Measurements from ENCODE around the gene CFAP69.
"Not testable (repeated sequence)": the region's sequence is repeated elsewhere in the genome, so short reads cannot be mapped to it uniquely, and the experiment has no call there.

The CFAP69 gene

DNA sequence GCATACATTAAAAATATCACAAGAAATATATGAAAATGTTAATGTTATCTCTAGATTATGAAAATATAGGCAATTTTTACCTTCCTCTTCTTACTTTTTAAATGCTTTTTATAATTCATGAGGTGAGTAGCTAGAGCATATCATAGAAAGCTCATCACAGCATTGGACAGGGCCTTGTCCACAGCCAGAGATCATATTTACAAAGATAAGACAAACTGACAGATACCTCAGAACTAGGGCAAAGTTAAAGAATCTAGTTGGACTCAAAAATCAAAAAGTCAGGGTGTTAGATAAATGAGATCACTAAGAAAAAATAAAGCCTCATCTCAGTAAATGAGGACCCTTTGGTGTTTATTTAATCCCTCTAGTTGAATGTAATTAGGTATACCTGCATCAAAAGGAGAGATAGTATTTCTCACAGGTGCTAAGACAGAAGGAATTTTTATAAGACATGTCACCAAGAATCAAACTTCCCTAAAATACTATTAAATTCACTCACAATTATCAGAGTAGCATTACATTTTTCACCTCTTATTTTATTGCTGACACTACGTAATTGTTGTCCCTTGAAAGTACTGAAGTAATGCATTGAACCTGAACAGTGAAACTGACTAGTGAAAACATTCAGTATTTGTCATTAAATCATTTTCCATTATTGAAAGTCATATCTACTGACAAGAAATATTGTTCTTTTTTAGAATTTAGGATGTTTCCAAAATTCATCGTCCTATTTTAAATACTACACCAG is 25.6 kb downstream of the CFAP69 start:
- no peak for DNase-seq (ENCODE audit: low read depth)

DNA sequence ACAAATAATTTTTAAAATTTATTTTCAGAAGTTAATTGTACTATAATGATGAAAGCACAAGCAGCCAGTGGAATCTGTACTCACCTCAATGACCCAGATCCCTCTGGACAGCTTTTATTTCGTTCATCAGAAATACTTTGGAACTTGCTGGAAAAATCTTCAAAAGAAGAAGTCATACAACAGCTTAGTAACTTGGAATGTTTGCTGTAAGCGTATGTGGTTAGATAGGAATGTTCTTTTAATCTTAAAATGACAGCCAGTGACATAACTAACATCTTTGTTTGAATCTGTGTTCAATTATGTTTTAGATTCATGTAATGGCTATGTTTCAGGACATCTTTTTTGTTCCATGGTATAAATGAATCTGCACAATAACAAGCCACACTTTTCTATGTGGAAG is 26.8 kb downstream of the CFAP69 start:
- no peak for DNase-seq (ENCODE audit: low read depth)

DNA sequence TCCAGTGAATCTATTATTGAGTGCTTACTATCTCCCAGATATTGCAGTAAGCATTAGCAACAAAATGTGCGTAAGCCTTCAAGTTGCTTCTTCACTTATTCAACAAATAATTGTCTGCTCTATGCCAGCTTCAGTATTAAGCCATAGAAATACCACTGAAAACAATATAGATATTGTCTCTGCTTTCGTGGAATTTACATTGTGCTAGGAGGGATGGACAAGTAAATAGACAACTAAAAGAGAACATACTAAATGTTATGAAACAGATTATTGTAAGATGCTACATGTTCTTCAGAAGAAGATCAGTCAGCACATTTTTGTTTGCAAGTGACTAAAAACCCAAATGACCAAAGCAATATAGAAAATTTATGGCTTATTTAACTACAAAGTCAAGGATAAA is 27.3 kb downstream of the CFAP69 start:
- DNase-seq (ENCODE audit: low read depth), result no peak

DNA sequence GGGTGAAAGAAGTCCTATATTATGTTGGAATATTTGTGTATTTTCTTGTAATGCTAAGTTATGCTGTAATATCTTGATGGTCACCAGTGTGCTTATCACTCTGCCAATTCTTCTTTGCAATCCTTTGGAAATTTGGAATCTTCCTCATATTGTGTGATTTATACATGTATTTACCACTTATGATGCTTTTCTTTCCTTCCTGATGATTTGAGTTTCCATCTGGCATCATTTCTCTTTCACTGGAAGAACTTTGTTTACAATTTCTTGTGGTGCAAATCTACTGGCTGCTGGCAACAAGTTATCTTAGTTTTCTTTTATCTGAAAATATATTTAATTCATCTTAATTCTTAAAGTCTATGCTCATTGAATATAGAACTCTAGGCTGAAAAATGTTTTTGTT is 29.2 kb downstream of the CFAP69 start:
- DNase-seq (ENCODE audit: low read depth), result no peak

DNA sequence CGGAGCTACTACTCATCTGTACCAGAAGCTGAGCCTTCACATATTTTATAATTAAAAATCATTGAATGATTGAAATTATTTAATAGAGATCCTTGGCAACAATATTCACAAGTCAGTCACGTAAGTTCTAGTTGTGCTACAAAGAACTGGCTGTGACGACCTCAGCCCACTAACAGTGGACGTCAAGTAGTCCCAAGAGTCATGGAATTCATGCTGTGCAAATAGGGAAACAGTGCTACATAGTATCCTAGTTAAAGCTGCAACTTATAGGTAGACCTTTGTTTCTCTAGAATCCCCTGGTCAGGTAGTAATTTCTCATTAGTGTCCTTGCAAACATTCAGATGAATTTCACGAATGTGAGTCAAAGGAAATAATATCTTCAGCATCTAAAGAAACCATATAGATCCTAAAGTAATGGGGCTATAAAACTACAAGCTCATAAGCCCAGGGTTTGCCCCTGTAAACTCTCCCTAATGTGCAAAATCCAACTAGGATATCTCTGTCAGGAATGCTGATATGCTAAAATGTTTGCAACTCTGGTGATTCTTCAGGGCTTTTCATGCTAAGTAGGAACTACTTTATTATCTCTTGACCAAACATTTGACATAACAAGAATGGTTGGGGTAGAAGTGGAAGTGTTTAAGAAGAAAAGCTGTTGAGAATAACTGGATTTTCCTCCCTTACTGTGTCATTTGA is 31.2 kb downstream of the CFAP69 start:
- DNase-seq (ENCODE audit: low read depth), result no peak

DNA sequence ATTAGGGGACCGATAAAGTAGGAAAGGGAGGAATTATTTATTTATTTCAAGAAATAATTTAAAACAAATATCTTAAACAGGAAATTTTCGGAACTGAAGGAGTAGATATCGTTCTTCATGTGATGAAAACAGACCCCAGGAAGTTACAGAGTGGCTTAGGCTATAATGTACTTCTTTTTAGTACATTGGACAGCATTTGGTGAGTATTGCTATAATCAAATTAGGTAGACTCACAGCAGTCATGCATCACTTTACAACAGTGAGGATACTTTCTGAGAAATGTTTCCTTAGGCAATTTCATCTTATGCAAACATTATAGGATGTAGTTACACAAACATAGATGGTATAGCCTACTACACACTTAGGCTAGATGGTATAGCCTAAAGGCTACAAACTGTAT is 43.2 kb downstream of the CFAP69 start:
- DNase-seq (ENCODE audit: low read depth), result no peak

DNA sequence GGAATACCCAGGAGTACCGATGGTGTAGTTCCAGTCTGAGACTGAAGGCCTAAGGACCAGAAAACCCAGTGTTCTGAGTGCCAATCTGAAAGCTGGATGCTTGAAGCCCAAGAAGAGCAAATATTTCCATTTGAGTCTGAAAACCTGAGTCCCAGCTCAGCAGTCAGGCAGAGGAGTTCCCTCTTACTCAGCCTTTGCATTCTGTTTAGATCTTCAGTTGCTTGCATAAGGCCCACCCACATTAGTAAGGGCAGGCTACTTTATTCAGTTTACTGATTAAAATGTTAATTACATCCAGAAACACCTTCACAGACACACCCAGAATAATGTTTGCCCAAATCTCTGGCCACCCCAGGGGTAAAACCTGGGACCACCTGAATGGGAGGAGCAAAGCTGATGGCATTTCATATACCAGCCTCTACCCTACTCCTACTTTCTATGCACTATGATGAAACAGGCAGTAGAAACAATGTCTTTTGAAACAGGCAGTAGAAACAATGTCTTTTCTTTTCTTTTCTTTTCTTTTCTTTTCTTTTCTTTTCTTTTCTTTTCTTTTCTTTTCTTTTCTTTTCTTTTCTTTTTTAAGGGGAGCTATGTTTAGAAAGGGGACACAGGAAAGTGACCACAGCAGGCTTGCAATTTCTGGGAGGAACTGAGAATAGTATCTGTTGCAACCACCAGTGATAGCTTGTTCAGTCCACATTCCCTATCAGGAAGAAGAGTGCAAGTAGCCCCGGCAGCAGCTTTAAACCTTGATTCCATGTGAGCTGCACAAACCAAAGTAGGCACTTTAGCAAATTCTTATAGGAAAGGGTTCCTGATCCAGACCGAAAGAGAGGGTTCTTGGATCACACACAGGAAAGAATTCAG is 45.5 kb downstream of the CFAP69 start:
- no peak for DNase-seq (ENCODE audit: low read depth)

DNA sequence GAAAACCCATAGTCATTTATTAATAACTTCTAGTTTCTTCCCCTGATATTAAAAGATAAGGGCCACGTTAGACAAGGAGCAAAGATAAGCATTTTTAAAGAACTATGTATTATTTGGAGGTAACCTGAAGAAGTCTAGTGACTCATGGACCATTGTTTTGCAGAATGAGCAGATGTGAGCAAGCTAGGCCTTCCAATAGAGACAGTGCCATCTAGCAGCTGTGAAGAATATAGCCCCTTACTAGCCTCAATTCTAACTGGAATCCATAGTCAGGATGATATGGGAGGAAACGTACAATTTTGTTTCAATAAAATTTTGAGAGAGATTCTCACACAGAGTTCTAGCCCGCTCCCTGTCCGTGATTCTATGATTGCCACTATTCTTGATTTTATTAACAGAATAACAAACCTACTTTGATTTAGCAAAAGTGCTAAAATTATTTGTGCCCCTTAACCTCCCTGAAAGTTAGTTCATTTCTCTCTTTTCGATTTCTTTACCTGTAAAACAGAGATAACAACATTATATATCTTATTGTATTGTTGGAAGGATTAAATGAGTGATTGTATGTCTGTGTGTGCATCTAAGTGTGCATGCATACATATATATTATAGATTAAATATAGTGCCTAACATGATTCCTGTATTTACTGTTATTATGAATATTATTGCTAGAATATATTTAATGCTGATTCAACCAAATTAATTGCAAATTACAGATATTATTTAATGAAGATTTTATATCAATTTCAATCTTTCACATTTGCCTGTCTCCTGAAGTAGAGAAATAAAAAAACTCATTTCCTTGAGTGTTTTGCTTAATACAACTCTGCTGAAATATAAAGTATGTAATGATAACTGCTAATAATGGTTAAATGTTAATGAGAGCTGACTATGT is 53.4 kb downstream of the CFAP69 start:
- DNase-seq (ENCODE audit: low read depth), result no peak

DNA sequence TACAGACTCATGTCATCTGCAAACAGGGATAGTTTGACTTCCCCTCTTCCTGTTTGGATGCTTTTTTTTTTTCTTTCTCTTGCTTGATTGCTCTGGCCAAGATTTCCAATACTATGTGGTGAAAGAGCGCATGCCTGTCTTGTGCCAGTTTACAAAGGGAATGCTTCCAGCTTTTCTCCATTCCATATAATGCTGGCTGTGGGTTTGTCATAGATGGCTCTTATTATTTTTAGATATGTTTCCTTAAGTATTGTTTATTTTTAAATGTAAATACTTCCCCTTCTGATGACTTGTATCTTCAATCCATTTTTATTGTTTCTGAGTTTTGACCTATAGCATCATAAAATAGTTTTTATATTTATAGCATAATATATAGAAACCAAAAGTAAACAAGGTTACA is 58.3 kb downstream of the CFAP69 start:
- DNase-seq (ENCODE audit: low read depth), result no peak

DNA sequence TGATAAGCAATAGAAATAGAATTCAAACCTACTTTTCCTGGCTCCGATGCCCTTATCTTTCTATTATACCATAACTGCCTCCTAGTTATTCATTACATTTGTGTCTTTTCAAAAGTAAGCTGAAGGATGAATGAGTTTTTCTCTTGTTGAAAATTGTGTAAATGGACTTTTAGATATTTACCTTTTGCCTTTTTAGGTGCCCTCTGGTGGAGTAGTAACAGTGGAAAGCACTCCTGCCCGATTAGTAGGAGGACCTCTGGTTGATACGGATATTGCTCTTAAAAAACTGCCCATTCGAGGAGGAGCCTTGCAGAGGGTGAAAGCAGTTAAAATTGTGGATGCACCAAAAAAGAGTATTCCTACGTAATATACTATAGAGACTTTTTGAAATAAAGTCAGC is 64.9 kb downstream of the CFAP69 start:
- no peak for DNase-seq (ENCODE audit: low read depth)

DNA sequence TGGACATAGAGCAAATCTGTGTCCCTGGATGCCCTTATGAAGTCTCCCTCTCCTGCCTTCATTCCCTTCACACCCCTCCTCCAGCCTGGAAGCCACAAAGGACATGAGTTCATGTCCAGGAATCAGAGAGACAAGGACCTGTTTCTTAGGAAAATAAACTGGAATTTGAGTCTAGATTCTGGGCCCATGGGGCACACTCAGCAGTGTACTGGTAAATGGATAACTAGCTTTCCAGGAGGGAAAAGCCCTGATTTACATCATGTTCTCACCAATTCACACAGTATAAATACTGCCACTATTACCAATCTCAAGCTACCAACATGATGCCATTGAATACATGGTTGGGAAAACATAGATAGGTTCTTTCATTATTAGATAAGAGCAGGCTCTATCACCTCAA is 66.2 kb downstream of the CFAP69 start:
- no peak for DNase-seq (ENCODE audit: low read depth)

DNA sequence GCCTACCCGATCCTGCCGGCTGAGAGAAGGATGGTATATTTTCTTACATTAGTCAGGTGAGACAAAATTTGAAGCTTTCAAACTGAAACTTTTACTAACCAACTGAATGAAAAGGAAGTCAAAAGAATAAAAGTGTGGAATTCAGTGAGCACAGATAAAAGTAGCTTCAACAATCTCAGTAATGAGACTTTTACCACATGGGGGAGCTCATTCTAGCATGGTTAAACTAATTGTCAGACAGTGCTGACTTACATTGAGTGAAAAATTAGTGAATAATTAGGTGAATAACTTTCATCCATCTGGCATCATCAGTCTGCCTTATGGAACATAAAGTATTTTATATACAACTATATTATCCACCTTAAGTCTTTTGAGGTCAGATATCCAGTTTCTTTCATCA is 67.8 kb downstream of the CFAP69 start:
- no peak for DNase-seq (ENCODE audit: low read depth)

DNA sequence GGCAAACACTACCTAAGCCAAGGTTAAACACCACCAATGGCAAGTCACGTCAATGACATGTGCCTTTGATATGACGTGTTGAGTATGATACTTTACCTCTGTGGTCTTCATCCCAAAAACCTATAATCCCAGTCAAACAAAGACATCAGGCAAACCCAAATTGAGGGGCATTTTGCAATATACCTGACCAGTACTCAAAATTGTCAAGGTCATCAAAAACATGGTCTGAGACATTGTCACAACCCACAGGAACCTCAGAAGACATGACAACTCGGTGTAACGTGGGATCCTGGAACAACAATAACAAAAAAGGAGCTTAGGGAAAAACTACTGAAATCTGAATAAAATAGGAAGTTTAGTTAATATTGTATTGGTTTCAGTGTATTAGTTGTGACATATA is 68.9 kb downstream of the CFAP69 start:
- DNase-seq (ENCODE audit: low read depth), result no peak

DNA sequence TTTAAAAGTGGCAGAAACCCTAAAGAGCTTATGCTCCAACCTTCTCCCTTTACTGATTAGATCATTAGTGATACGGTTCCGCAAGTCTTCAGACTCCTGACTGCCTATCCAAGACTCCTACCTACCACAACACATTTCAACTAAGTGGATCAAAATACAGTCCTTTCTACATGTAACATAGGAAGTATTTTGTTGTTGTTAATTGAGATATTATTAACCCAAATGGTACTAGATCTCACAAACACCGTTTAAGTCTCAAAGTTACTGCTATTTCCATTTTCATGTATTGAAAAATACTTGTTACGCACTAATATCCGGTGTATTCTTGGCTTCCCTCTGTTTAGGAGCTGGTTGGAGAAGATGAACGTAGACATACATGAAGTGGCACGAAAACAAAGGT is 75.0 kb downstream of the CFAP69 start:
- DNase-seq (ENCODE audit: low read depth), result no peak

DNA sequence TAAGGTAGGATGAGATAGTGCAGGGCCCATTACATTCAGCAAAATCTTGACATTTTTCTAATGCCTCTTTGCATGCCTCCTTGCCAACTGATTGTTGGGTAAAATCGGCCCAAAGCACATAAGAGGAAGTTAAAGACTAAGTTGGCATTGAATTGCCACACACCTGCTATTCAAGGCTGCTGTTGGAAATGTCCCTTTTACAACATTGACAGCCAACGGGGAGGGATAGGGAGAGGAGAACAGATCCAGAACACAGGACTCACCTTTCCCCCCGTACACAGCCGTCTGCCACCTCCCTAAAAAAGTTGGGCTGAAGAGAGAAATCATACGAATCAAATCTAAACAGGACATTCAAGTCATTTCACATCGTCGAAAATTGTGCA is 75.4 kb downstream of the CFAP69 start:
- DNase-seq (ENCODE audit: low read depth), result no peak

DNA sequence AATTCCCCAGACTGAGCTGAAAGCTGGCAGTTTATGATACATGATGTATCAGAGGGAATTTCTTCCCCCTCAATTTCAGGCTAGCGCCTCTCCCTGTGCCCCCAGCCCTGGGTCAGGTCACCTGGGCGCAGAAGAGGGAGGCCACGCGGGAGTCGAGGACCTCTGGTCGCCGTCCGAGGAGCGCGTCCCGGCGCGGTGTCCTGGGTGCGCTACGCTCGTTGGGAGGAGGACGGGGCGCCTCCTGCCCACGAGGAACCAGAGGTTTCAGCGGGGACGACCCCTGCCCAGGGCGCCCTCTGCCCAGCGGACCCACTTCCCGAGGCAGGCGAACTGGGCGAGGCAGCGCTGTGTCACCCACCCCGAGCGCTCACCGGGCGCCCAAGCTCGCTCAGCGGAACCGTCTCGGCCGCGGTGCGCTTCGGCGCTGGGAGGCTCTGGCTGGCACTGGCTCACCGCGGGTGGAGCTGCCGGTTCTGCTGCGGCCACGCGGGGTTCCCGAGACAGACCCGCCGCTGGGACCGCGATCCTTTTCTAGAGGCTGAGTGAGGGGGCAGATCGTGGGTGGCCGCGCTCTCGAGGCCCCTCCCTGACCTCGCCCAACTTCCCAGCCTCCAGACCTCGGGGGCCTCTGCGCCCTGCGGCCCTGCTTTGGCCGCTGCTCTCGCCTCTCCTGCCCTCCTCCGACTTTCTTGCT is 76.0 kb downstream of the CFAP69 start, which contains the start of gene FAM237B:
Gene FAM237B (minus strand): TSS at position 504 of the 694 bp plus-strand sequence. CDS start 1,556 bp downstream, outside the sequence.
- DNase-seq (ENCODE audit: low read depth), result no peak

DNA sequence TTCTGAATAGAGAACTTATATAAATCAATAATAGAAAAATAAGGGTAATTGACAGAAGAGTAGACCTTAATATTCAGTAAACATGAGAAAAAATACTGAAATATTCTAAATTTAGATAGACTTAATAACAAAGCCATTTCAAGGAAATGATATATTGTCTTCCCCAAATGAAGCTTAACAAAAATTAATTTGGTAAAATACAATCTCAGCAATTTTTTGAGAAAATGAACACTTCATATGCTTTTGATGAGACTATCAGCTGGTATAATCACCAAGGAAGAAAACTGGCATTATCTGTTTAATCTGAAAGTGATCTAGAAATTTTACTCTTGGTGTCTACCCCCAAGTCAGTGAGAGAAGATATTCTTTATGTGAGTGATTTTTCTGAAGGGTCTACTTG is 77.9 kb downstream of the CFAP69 start:
- no peak for DNase-seq (ENCODE audit: low read depth)

DNA sequence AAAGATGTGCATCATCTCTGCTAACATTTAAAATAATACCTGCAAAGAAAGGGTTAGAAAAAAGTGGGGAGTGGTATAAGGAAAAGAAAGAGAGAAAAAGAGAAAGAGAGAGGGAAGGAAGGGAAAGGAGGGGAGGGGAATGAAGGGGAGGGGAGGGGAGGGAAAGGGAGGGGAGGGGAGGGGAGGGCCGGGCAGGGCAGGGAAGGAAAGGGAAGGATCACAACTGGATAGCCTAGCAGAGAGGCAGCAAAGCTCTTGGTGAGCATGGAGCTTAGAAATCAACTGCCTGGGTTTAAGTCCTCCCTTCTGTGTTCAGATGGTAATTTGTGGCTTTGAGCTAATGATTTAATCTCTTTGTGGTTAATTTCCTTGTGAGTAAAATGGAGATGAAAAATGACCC is 81.5 kb downstream of the CFAP69 start:
- DNase-seq (ENCODE audit: low read depth), result no peak

DNA sequence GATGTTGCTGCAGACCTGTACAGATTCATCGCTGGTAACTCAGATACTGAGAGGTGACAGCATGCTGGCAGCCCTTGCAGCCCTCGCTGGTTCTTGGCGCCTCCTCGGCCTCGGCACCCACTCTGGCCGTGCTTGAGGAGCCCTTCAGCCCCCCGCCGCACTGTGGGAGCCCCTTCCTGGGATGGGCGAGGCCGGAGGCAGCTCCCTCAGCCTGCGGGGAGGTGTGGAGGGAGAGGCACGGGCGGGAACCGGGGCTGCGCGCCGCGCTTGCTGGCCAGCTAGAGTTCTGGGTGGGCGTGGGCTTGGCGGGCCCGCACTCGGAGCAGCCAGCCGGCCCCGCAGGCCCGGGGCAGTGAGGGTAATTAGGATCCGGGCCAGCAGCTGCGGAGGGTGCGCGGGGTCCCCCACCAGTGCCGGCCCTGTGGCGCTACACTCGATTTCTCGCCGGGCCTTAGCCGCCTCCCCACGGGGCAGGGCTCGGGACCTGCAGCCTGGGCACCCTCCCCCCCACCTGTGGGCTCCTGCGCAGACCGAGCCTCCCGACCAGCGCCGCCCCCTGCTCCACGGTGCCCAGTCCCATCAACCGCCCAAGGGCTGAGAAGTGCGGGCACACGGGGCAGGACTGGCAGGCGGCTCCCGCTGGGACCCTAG is 89.3 kb downstream of the CFAP69 start:
- DNase-seq (ENCODE audit: low read depth), result no peak

DNA sequence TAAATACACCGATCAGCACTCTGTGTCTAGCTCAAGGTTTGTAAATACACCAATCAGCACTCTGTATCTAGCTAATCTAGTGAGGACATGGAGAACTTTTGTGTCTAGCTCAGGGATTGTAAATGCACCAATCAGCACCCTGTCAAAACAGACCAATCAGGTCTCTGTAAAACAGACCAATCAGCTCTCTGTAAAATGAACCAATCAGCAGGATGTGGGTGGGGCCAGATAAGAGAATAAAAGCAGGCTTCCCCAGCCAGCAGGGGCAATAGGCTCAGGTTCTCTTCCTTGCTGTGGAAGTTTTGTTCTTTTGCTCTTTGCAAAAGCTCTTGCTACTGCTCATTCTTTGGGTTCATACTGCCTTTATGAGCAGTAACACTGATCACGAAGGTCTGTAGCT is 90.0 kb downstream of the CFAP69 start:
- DNase-seq (ENCODE audit: low read depth), result not testable (repeated sequence)

DNA sequence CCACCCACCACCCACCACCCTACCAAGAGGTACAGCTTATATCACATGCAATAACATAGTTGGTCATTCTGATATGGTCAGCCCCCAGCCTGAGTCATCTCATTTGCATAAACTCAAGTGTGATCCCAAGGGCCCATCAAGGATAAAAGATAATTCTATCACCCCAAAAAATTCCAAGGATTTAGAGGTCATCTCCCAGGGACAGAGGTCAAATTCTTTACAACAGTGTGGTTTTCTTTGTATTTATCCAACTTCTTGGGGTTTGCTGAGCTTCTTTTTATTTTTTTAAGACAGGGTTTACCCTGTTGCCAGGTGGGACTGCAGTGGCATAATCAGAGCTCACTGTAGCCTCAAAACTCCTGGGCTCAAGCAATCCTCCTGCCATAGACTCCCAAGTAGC is 92.1 kb downstream of the CFAP69 start:
- DNase-seq (ENCODE audit: low read depth), result no peak

Measured in T follicular helper cell (primary cell).